Endothelial cell of umbilical vein (primary cell): ENCODE results near the gene ABI2. TPM values are rescaled to one million over a fixed set of nuclear protein-coding genes. Genes with fewer than 3 reads are reported as not detected.

Experiments used
- BruUV-seq: library from RNA; stranded (reverse); fragments of 400-500 nt; replicated peaks from 2 replicates; lab custom pipeline; 2021; lab: Mats Ljungman, UMichigan
- CTCF ChIA-PET: fragments of 300-600, 350-600 bp; sonication (Branson Sonifier 250); formaldehyde crosslinking; loops from one replicate; lab custom pipeline; 2021; ENCODE audit warnings: antibody characterized with exemption, inconsistent platforms; lab: Charles Lee
- POLR2A ChIA-PET: fragments of 300-600, 350-600 bp; sonication (Branson Sonifier 250); formaldehyde crosslinking; loops from one replicate; lab custom pipeline; 2021; ENCODE audit warnings: antibody characterized with exemption, inconsistent platforms; lab: Charles Lee
- DNase-seq: peaks from one replicate; pipeline ENCODE4 v3.0.0-alpha.2; 2011; ENCODE audit warnings: low read depth, low spot score
- FAIRE-seq: peaks from 2 replicates; lab custom pipeline; 2011; peaks lifted over from hg19 to GRCh38; lab: Jason Lieb, UNC
- H2AFZ ChIP-seq: 2 replicates; pipeline ENCODE4 v1.6.0; 2012; ENCODE audit warnings: low read depth, low read length, control low read depth, inconsistent platforms
- H3K27ac ChIP-seq: 2 replicates; pipeline ENCODE4 v1.5.1; 2011; ENCODE audit warnings: low read depth, mild to moderate bottlenecking, control low read depth, low read length, moderate library complexity; ENCODE audit not compliant: insufficient read depth
- H3K27me3 ChIP-seq, 2 experiments: 2 replicates each; pipeline versions ENCODE4 v1.6.0 to v1.6.1; 2011; ENCODE audit warnings: low read length in 2 of 2, mixed read lengths in 1 of 2; ENCODE audit not compliant: control insufficient read depth in 2 of 2, insufficient read depth in 2 of 2
- H3K36me3 ChIP-seq, 2 experiments: 2 replicates in 1 of 2; 3 replicates in 1 of 2; pipeline ENCODE4 v1.5.1; 2011; ENCODE audit warnings: low read length in 2 of 2, mild to moderate bottlenecking in 1 of 2, moderate library complexity in 1 of 2; ENCODE audit not compliant: control insufficient read depth in 2 of 2, insufficient read depth in 2 of 2; ENCODE audit errors: extremely low read depth in 1 of 2
- H3K4me1 ChIP-seq: 3 replicates; pipeline ENCODE4 v1.5.1; 2011; ENCODE audit warnings: mild to moderate bottlenecking, low read length; ENCODE audit not compliant: control insufficient read depth, insufficient read depth; ENCODE audit errors: extremely low read depth
- H3K4me2 ChIP-seq: 2 replicates; pipeline ENCODE4 v1.6.1; 2011; ENCODE audit warnings: low read length, control low read depth, mixed read lengths; ENCODE audit not compliant: insufficient read depth
- H3K4me3 ChIP-seq, 3 experiments: fragments of 200-600 bp in 1 of 3; sonication (generic), shearing (Covaris generic) in 1 of 3; replicated peaks in 1 of 3; 2 replicates each; pipeline ENCODE4 v1.5.1; 2011 to 2016; ENCODE audit warnings: control low read depth in 3 of 3, low read length in 3 of 3, mild to moderate bottlenecking in 2 of 3, inconsistent platforms in 1 of 3, low read depth in 1 of 3, moderate library complexity in 1 of 3; ENCODE audit not compliant: insufficient read depth in 1 of 3
- H3K79me2 ChIP-seq: 2 replicates; pipeline ENCODE4 v1.6.0; 2012; ENCODE audit warnings: low read length, inconsistent platforms; ENCODE audit not compliant: control insufficient read depth, insufficient read depth
- H3K9ac ChIP-seq: replicated peaks from 2 replicates; pipeline ENCODE3; 2011; ENCODE audit warnings: low read length, control low read depth; ENCODE audit not compliant: insufficient read depth; ENCODE audit errors: extremely low read depth
- H3K9me1 ChIP-seq: replicated peaks from 3 replicates; pipeline ENCODE4 v1.6.0; 2011; ENCODE audit warnings: mild to moderate bottlenecking, low read length; ENCODE audit not compliant: control insufficient read depth, insufficient read depth; ENCODE audit errors: extremely low read depth
- H3K9me3 ChIP-seq: replicated peaks from 2 replicates; pipeline ENCODE4 v1.5.1; 2012; ENCODE audit warnings: low read length, inconsistent platforms; ENCODE audit not compliant: control insufficient read depth, insufficient read depth
- H4K20me1 ChIP-seq: replicated peaks from 2 replicates; pipeline ENCODE3; 2011; ENCODE audit warnings: mild to moderate bottlenecking, low read length; ENCODE audit not compliant: control insufficient read depth, insufficient read depth; ENCODE audit errors: extremely low read depth
- CTCF ChIP-seq, 2 donors: IDR thresholded peaks; 1 replicate in 1 of 2; 2 replicates in 1 of 2; pipeline ENCODE4 v1.5.1; 2011; ENCODE audit warnings: low read length in 2 of 2, mild to moderate bottlenecking in 2 of 2, moderate library complexity in 2 of 2, control low read depth in 1 of 2, inconsistent platforms in 1 of 2, low read depth in 1 of 2; ENCODE audit not compliant: insufficient read depth in 1 of 2; ENCODE audit errors: extremely low read depth in 1 of 2
- EZH2 ChIP-seq: IDR thresholded peaks from 2 replicates; pipeline ENCODE4 v1.6.1; 2012; ENCODE audit warnings: borderline replicate concordance, low read depth, mild to moderate bottlenecking, moderate library complexity, low read length, inconsistent platforms; ENCODE audit not compliant: severe bottlenecking
- FOS ChIP-seq: IDR thresholded peaks from 2 replicates; pipeline ENCODE4 v1.6.1; 2011; ENCODE audit warnings: mild to moderate bottlenecking, low read length, moderate library complexity, borderline replicate concordance; ENCODE audit not compliant: insufficient read depth
- GATA2 ChIP-seq: IDR thresholded peaks from 2 replicates; pipeline ENCODE4 v1.7.0; 2011; ENCODE audit warnings: low read depth, mild to moderate bottlenecking, moderate library complexity, mixed read lengths, low read length; ENCODE audit not compliant: insufficient read length, insufficient read depth
- JUN ChIP-seq: IDR thresholded peaks from 2 replicates; pipeline ENCODE4 v1.6.1; 2011; ENCODE audit warnings: borderline replicate concordance, low read depth; ENCODE audit not compliant: insufficient read length, insufficient read depth
- MAX ChIP-seq: IDR thresholded peaks from 2 replicates; pipeline ENCODE4 v1.6.1; 2011; ENCODE audit not compliant: insufficient read depth, insufficient read length
- MYC ChIP-seq: IDR thresholded peaks from one replicate; pipeline ENCODE4 v1.6.1; 2011; ENCODE audit warnings: mild to moderate bottlenecking, low read depth, low read length
- POLR2A ChIP-seq: IDR thresholded peaks from 2 replicates; pipeline ENCODE4 v1.6.1; 2012; ENCODE audit warnings: low read depth, mild to moderate bottlenecking, control low read depth, low read length
- POLR2AphosphoS5 ChIP-seq: IDR thresholded peaks from 2 replicates; pipeline ENCODE4 v1.6.1; 2012; ENCODE audit warnings: low read depth, mild to moderate bottlenecking, control low read depth, low read length, moderate library complexity; ENCODE audit not compliant: insufficient read depth
- dilution Hi-C: fragments of 300-500 bp; cut with MboI; formaldehyde crosslinking; loops from one replicate; pipeline ENCODE4 v1.15.0; 2019; ENCODE audit warnings: low sequenced_read_pairs; ENCODE audit not compliant: extremely low pct_ligation_motif_present
- intact Hi-C: fragments of 100-400 bp; cut with micrococcal nuclease; formaldehyde crosslinking; loops from one replicate; pipeline ENCODE4 v1.10.0; 2022
- polyA plus RNA-seq, 4 experiments: library from polyadenylated mRNA; depleted of rRNA in 3 of 4; stranded (reverse) in 3 of 4; unstranded in 1 of 4; fragments of >200 nt; gene quantifications; 2 replicates each; pipeline versions ENCODE4 v1.2.1 to v1.2.3, GENCODE V29; 2011 to 2012; ENCODE audit warnings: missing spikeins in 1 of 4
- total RNA-seq: library from RNA; stranded (reverse); gene quantifications from 2 replicates; pipeline ENCODE4 v1.2.3, GENCODE V29; 2021

ABI2 gene
- total and polyA plus RNA-seq, 2 donors (not counting 3 experiments of a cell fraction or from before 2014, with no cell fraction given) = 35.7 to 61.0 TPM

- intact Hi-C loops = no loop called here
These were observed 67.7 kb downstream of the ABI2 start for GRCh38 chr2:203395858-203396257.

More at GRCh38 chr2:203395858-203396257, 67.7 kb downstream of the ABI2 start:
- TF ChIP-seq POLR2AphosphoS5 (no peak), EZH2 (no peak), POLR2A (no peak), GATA2 (no peak), JUN (no peak), CTCF (IDR thresholded peaks at IDR 0.05; ENCODE audit: extremely low read depth in 1 of 2, insufficient read depth in 1 of 2, low read depth in 1 of 2, low read length in 2 of 2) (no peak), MAX (no peak), MYC (no peak), FOS (no peak)
- no peak overlapping the region for H3K4me2 ChIP-seq
- POLR2A ChIA-PET = no interaction called here
- no peak for DNase-seq
- BruUV-seq = no TSS peak
- peaks cover 0 to 2% of the 10 kb centered on the region in 2 experiments for H3K36me3 ChIP-seq
- no peaks in the 10 kb centered on the region for H3K27me3 ChIP-seq
- no peak overlapping the region for H3K27ac ChIP-seq
- no peak overlapping the region for H3K9ac ChIP-seq
- no peaks in the 10 kb centered on the region for H3K9me1 ChIP-seq
- H3K4me3 ChIP-seq = no peak overlapping the region
- no peaks in the 10 kb centered on the region for H3K9me3 ChIP-seq
- peaks cover 5% of the 10 kb centered on the region for H3K4me1 ChIP-seq
- FAIRE-seq = no peak
- no peaks in the 10 kb centered on the region for H4K20me1 ChIP-seq
- no peaks in the 10 kb centered on the region for H3K79me2 ChIP-seq
- CTCF ChIA-PET = interaction anchor here (1.6 kb wide), 1 partner anchor 15 kb away, joined by 3 read pairs; no protein-coding TSS in a partner anchor
- no peak overlapping the region for H2AFZ ChIP-seq
- dilution Hi-C loops = no loop called here
